Parathyroid adenoma (tissue), 2 donors: Measurements from ENCODE around the gene TMUB1.

Experiments
- H2AFZ ChIP-seq: fragments of 300-600 bp; sonication (generic); one replicate; pipeline ENCODE4 v1.7.0; 2017; ENCODE audit warnings: antibody characterized with exemption, mild to moderate bottlenecking
- H3K27ac ChIP-seq: fragments of 300-600 bp; sonication (generic); one replicate; pipeline ENCODE4 v1.7.0; 2017
- H3K27me3 ChIP-seq: fragments of 300-600 bp; sonication (generic); one replicate; pipeline ENCODE4 v1.7.0; 2017; ENCODE audit warnings: low read length; ENCODE audit not compliant: control insufficient read depth, insufficient read depth
- H3K36me3 ChIP-seq: fragments of 300-600 bp; sonication (generic); one replicate; pipeline ENCODE4 v1.7.0; 2017; ENCODE audit warnings: low read length; ENCODE audit not compliant: control insufficient read depth, insufficient read depth
- H3K4me1 ChIP-seq: fragments of 300-600 bp; sonication (generic); one replicate; pipeline ENCODE4 v1.7.0; 2017; ENCODE audit warnings: control low read depth
- H3K4me2 ChIP-seq: fragments of 300-600 bp; sonication (generic); one replicate; pipeline ENCODE4 v1.7.0; 2017; ENCODE audit warnings: low read length
- H3K4me3 ChIP-seq: fragments of 300-600 bp; sonication (generic); one replicate; pipeline ENCODE4 v1.7.0; 2017; ENCODE audit warnings: low read depth, low read length
- H3K79me2 ChIP-seq: fragments of 300-600 bp; sonication (generic); one replicate; pipeline ENCODE4 v1.7.0; 2017; ENCODE audit warnings: control low read depth
- H3K9ac ChIP-seq: fragments of 300-600 bp; sonication (generic); one replicate; pipeline ENCODE4 v1.7.0; 2017; ENCODE audit warnings: mild to moderate bottlenecking
- H3K9me3 ChIP-seq: fragments of 300-600 bp; sonication (generic); one replicate; pipeline ENCODE4 v1.7.0; 2017; ENCODE audit warnings: low read length; ENCODE audit not compliant: control insufficient read depth
- TF ChIP-seq, protein P1 (sequence below): fragments of 300-600 bp; sonication (generic); IDR thresholded peaks from one replicate; pipeline ENCODE4 v1.7.0; 2017; ENCODE audit warnings: antibody characterized with exemption, mild to moderate bottlenecking
- donor health status: primary hyperparathyroidism.

Gene TMUB1

DNA sequence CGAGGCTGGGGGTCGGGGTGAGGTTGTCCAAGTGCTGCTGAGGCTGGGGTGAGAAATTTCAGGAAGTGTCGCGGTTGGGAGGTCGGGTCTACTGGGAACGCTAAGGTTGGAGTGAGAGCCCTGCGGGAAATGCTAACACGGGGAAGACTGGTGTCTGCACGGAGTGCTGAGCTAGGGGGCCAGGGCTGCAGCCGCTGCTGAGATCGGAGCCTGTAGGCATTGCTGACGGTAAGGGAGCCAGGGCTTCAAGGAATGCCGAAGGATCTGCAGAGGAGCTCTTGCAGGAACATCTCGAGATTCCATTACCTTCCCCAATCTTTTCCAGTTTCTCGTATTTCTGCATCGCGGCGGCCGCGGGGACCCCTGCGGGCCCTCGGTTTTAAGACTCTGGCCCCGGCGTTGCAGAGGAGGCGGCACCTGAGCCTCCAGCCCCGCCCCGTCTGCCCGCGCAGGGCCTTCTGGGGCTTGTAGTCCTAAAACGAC is 25.7 kb downstream of the TMUB1 start, which contains the start of gene CDK5:
CDK5 (minus strand) TSS at position 392 of the 483 bp plus-strand sequence; CDS start at position 343, 49 bp downstream.
- peaks cover 34% of the 10 kb centered on the region for H3K4me1 ChIP-seq
- no peaks in the 10 kb centered on the region for H3K36me3 ChIP-seq
- H3K4me2 ChIP-seq, result peak within 1 kb of the TSS; percentile 91
- H3K27ac ChIP-seq, result peak within 1 kb of the TSS; percentile 100
- peak within 1 kb of the TSS; percentile 37 for H3K9ac ChIP-seq
- H3K27me3 ChIP-seq, result no peaks in the 10 kb centered on the region
- H2AFZ ChIP-seq, result peak within 1 kb of the TSS; percentile 87
- peaks cover 2% of the 10 kb centered on the region for H3K79me2 ChIP-seq
- no peaks in the 10 kb centered on the region for H3K9me3 ChIP-seq
- TF ChIP-seq, protein P1, sequence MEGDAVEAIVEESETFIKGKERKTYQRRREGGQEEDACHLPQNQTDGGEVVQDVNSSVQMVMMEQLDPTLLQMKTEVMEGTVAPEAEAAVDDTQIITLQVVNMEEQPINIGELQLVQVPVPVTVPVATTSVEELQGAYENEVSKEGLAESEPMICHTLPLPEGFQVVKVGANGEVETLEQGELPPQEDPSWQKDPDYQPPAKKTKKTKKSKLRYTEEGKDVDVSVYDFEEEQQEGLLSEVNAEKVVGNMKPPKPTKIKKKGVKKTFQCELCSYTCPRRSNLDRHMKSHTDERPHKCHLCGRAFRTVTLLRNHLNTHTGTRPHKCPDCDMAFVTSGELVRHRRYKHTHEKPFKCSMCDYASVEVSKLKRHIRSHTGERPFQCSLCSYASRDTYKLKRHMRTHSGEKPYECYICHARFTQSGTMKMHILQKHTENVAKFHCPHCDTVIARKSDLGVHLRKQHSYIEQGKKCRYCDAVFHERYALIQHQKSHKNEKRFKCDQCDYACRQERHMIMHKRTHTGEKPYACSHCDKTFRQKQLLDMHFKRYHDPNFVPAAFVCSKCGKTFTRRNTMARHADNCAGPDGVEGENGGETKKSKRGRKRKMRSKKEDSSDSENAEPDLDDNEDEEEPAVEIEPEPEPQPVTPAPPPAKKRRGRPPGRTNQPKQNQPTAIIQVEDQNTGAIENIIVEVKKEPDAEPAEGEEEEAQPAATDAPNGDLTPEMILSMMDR, result no peak
- H3K4me3 ChIP-seq, result peak within 1 kb of the TSS; percentile 87

DNA sequence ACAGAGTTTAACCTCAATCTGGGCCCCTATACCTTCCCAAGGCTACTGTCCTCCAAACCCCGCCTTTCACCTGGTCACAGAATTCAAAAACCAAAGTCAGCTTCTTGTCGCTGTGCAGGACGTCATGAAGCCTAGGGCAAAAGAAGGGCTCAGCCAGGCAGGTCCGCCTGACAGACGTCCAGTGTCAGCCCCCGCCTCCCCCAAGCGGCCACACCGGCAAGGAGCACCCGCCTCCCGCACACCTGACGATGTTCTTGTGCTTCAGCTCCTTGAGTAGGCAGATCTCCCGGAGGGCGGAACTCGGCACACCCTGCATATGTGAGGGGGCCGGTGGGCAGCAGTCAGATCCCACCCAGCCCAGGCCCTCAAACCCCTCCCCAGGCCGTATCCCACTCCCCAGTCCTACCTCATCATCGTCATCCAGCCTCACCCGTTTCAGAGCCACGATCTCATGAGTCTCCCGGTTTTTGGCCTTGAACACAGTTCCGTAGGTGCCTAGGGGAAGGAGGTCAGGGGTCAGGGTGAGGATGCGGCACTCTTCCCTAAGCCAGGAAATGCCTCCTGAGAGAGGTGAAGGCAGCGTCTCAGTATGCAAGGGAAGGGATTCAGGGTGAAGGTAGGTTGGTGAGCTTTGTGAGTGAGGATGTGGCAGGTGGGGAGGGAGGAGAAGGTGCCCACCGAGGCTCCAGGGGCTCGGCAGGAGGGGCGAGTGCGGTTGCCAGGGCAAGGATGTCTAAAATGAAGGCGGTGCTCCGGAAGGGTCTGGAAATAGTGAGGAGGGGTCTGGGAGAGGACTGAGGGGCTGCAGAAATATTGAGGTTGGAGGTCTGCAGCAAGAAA is 26.4 kb downstream of the TMUB1 start:
- peaks cover 27% of the 10 kb centered on the region for H3K4me1 ChIP-seq
- peak overlapping the region; percentile 100 for H3K27ac ChIP-seq
- H3K4me3 ChIP-seq, result peak overlapping the region; percentile 87
- H3K27me3 ChIP-seq, result no peaks in the 10 kb centered on the region
- H2AFZ ChIP-seq, result peak overlapping the region; percentile 84
- TF ChIP-seq, protein P1, result peak; percentile 41
- peaks cover 2% of the 10 kb centered on the region for H3K79me2 ChIP-seq
- H3K9me3 ChIP-seq, result no peaks in the 10 kb centered on the region
- peak overlapping the region; percentile 91 for H3K4me2 ChIP-seq
- no peaks in the 10 kb centered on the region for H3K36me3 ChIP-seq
- no peak overlapping the region for H3K9ac ChIP-seq

DNA sequence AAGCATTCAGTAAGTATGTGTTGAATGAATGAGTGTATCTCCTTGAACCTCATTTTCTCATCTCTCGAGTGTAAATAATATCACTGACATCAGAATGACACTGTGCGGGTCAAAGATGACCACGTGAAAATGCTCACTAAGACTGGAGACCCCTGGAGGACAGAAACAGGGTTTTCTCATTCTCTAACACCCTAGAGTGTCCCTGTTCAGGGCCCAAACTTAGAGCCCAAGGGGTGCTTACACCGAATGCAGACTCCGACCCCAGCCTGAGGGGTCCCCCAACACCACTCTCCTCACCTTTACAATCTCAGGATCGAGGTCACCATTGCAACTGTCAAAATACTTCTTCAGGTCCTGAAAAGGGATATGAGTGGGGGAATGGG is 27.0 kb downstream of the TMUB1 start:
- Histone ChIP-seq H3K9me3 (no peaks in the 10 kb centered on the region), H3K27me3 (no peaks in the 10 kb centered on the region), H3K36me3 (no peaks in the 10 kb centered on the region), H2AFZ (peak overlapping the region; percentile 84), H3K9ac (no peak overlapping the region), H3K4me3 (no peak overlapping the region), H3K4me2 (peak overlapping the region; percentile 91), H3K79me2 (peaks cover 2% of the 10 kb centered on the region), H3K4me1 (peaks cover 21% of the 10 kb centered on the region), H3K27ac (no peak overlapping the region)
- TF ChIP-seq, protein P1, result no peak

DNA sequence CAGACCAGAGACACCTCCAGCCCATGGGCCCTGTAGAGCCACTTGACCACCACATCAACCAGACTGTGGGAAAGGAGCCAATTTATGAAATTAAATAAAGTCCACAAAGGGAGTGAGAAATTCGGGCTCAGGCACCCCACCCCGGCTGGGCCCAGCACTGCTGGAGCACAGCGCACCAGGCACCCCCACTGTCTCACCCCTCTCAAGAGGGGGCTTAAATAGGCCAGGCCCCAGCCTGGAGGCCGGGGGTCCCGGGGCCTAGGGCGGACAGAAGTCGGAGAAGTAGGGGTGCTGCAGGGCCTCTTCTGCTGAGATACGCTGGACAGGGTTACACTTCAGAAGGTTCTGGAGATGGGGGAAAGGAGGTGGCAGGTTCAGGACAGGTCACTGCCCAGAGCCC is 29.5 kb downstream of the TMUB1 start:
- no peaks in the 10 kb centered on the region for H3K79me2 ChIP-seq
- H3K4me1 ChIP-seq, result peaks cover 13% of the 10 kb centered on the region
- H3K9ac ChIP-seq, result no peak overlapping the region
- H3K36me3 ChIP-seq, result no peaks in the 10 kb centered on the region
- no peaks in the 10 kb centered on the region for H3K27me3 ChIP-seq
- TF ChIP-seq, protein P1, result no peak
- H2AFZ ChIP-seq, result no peak overlapping the region
- no peaks in the 10 kb centered on the region for H3K9me3 ChIP-seq
- H3K27ac ChIP-seq, result no peak overlapping the region
- H3K4me3 ChIP-seq, result no peak overlapping the region
- no peak overlapping the region for H3K4me2 ChIP-seq
